DMS114 treated with DMSO at 0.1 percent for 48 hours (cell line): ENCODE results near the gene PLCB2.

Experiments
- DNase-seq: peaks from one replicate; lab custom pipeline; 2025; ENCODE audit not compliant: unreplicated experiment; lab: John Stamatoyannopoulos, UW

Gene PLCB2

DNA sequence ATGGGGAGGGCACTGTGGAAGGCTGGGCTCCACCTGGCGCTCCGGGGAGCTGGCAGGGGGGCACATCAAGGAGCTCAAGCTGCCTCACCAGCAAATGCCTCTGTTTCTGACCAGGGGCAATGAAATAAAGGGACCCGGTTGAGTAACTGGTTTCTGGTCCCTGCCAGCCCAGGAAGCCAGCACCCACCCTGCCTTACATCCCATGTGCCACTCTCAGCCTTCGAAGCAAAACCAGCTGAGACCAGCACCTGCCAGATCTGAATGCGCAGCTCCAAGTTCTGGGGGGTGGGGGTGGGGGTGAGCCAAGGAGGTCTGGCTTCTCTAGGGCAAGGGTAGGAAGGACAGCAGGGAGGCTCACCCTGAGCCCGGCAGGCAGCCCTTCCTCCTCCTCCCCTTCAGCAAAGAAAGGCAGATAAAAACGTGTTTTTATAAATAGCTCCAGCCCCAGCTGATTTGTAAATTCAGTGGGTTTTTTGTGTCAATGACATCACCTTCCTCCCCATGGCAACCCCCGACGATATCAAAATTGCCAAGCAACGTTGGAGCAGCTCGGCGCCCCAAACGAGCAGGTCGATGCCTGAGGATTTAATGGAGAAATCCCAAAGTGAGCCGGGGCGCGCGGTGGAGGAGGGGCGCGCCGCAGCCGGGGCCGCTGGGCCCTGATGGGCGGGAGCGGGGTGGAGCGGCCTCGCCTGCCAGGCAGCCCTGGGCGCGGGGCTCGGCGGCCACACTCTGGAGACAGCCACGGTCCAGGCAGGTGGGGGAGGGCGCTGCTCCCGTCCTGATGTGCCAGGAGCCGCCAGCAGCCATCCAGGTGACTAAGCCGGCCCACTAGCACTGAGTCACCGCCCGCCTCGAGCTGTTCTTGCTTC lies 69.0 kb downstream of the PLCB2 start, which contains the start of gene PAK6:
TSS of gene PAK6 (plus strand) at position 532 of the 872 bp plus-strand sequence. CDS start 25,723 bp downstream, outside the sequence.
- no peak for DNase-seq
